ENCODE measurements around the gene RUNDC1.

The RUNDC1 gene

DNA sequence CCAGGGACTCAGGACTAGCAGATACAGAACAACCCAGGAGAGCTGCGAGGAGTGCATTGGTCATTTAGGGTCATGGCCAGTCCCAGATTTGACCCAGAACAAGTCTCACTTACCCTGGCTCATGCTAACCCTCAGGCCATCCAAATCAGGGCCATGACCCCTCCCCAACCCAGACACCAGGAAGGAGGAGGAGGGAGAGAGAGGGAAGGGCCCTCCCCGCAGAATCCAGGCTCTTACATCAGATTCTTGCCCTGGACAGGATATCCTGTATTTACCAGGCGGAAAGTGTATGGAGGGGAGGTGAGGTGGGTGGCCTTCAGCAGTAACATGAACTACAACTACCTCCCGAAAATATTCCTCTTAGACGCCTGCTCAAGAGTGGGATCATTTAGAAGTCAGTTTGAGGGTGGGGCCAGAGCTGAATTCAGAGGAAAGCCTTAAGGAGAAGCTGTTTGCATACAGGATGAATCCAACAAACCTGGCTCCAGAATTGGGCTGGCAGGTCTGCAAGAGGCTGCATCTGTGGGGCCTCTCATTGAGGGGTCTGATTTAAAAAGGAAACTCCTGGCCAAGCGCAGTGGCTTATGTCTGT lies 39.8 kb downstream of the RUNDC1 start:
- no peak for DNase-seq

- DNase-seq: peak; percentile 22 to 60 (median 35)
Measured at GRCh38 chr17:43020789-43021740, 40.7 kb downstream of the RUNDC1 start.

GRCh38 chr17:43021741-43022512 lies 41.6 kb downstream of the RUNDC1 start, which contains the start of gene VAT1:
TSS of gene VAT1 (minus strand) at chr17:43022385. CDS start at chr17:43022322, 63 bp downstream.
- DNase-seq: peak; percentile 16 to 68 (median 56)

GRCh38 chr17:43024407-43025289 lies 44.3 kb downstream of the RUNDC1 start, which contains the start of gene RND2:
TSS of gene RND2 (plus strand) at chr17:43025231. CDS start at chr17:43025348, 117 bp downstream.
- peak; percentile 63 to 85 (median 76) for DNase-seq

- no peak for DNase-seq
Measured at GRCh38 chr17:43025290-43025657, 44.9 kb downstream of the RUNDC1 start.

DNA sequence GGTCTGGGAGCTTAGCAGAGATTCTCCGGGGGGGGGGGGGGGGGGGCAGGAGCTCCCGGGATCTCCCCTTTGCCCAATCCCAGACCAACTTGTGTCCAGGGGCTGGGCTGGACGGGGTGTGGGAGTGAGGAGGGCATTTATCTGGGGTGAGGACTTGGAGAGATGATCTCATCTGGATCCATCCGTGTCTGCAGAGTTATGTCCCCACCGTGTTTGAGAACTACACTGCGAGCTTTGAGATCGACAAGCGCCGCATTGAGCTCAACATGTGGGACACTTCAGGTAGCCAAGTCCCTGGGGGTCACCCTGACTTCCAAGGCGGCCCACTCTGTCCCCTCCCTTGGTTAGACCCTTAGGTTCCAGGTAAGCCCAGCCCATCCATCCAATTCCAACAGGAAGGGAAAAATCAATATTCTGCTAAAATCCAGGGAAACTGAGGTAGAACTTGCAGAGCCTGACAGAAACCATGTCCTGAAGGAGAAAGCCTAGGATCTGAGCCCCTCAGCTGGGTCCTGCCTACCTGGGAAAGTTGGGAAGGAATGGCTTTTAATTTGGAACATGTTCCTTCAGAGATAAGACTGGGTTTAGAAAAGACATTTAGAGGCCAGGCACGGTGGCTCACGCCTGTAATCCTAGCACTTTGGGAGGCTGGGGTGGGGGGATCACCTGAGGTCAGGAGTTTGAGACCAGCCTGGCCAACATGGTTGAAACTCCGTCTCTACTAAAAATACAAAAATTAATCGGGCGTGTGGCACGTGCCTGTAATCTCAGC lies 45.6 kb downstream of the RUNDC1 start:
- no peak for DNase-seq

DNA sequence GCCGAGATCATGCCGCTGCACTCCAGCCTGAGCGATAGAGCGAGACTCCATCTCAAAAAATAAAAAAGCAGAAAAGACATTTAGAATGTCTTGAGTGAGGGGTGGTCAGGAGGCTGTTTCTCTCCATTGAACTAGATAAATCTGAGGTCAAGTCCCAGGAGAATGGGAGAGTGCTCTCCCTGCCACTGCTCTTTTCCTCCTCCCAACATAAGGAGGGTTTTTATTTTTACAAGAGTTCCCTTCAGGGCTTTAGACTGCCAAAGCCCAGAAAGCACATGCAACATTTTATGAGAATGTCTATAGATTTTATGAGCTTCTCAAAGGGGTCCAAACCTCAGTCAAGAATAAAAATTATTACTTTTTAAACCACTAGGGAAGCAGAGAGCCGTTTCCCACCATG lies 46.2 kb downstream of the RUNDC1 start:
- DNase-seq: no peak

GRCh38 chr17:43027091-43028032 lies 47.0 kb downstream of the RUNDC1 start:
- no peak for DNase-seq

- DNase-seq: no peak
Measured at GRCh38 chr17:43028221-43028861, 48.0 kb downstream of the RUNDC1 start.

- no peak for DNase-seq
Measured at GRCh38 chr17:43030137-43030767, 49.9 kb downstream of the RUNDC1 start.

DNA sequence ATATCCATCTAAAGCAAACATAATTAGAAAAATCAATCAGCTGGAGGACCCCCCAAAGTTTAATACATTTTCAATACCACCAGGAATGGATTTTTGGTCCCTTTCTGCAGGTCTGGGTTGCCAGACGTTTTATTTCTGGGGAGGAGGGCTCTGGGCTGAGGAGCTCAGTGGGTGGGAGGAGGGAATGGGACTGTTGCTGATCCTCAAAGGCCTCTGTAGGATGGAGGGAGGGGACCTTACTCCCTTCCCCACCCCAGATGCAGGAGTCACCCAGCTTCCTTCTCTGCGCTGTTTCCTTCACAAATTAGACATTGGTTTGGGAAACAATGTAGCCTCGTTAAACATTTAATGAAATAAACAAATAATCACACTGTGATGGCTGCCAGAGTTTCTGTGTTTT lies 51.3 kb downstream of the RUNDC1 start:
- no peak for DNase-seq

- no peak for DNase-seq
Measured at GRCh38 chr17:43033948-43034881, 53.9 kb downstream of the RUNDC1 start.

- DNase-seq: no peak
Measured at GRCh38 chr17:43034894-43035293, 54.5 kb downstream of the RUNDC1 start.

DNA sequence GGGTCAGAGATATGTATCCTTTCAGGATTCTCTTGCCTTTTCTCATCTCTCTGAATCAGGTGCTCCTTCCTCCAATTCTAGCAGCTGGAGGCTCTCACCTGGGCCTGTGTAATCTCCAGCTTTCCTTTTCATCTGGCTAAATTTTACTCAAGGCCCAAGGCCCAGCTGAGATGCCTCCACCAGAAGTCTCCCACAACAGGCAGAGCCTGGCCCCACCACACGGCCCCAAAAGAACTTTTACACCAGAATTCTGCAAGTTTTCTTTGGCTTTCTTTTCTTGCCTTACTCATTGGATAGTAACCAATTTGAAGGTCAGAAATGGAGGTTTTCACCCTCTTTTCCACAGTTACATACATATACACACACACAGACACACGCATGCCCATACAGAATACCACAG lies 59.3 kb downstream of the RUNDC1 start:
- DNase-seq: no peak

GRCh38 chr17:43040655-43041054 lies 60.3 kb downstream of the RUNDC1 start:
- DNase-seq: no peak

DNA sequence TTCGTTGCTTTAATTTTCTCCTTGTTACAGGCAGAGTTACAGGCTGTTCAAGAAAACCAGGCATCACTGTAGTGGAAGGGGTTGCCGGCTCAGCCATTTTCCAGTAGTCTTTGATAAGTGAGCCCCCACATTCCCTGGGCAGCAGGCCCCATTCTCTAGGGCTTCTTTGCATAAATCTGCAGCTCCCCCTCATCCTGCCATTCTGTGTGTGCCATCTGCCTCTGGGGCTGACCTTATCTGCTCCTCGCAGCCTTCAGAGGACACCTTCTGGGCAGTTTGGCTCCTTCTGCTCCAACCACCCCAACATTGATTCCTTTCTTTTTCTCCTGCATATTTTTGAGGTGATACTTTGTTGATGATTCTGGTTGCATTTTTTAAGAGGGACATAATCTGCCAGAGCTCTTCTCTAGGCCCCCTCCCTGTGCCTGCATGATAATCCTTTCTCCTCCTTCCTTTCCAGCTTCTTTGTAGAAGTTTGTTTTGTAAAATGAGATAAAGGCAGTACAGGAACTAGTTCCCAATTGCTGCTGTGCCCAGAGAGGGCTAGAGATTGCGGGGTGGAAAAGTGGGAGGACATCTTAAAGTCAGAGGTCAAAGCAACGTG lies 61.8 kb downstream of the RUNDC1 start:
- no peak for DNase-seq
